ENCODE measurements around the gene METTL16. TPM values are rescaled to one million over a fixed set of nuclear protein-coding genes. Genes with fewer than 3 reads are reported as not detected.

Gene METTL16
- total RNA-seq, 1 experiment from 2014 or later = 37.6 TPM

DNA sequence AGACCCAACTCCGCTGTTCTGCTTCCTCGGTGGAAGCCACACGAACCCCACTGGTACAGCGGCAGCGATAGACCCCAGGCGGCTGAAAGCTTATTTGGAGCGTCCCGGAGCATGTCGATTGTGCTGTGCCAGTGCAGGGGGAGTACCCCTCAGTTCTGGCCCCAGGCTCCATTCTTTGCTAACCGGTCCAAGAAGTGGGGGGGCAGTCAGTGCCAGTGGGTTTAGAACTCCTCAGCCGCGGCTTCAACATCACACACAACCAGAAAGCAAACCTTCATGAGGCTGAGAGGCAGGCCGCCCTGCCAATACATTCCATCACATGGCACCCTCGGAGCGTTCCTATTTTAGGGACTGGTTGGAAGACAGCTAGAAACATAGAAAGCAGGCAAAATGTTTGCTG is 109.1 kb downstream of the METTL16 start:
- no TSS peak for BruUV-seq (replicated peaks)
- TF ChIP-seq SIN3A (IDR thresholded peaks at IDR 0.05; ENCODE audit: low read depth) (no peak), JUND (IDR thresholded peaks at IDR 0.05) (no peak)
- peaks cover 50 to 83% of the 10 kb centered on the region in 2 experiments for H3K4me1 ChIP-seq (ENCODE audit: control insufficient read depth in 1 of 2, insufficient read depth in 2 of 2, low read length in 2 of 2)

DNA sequence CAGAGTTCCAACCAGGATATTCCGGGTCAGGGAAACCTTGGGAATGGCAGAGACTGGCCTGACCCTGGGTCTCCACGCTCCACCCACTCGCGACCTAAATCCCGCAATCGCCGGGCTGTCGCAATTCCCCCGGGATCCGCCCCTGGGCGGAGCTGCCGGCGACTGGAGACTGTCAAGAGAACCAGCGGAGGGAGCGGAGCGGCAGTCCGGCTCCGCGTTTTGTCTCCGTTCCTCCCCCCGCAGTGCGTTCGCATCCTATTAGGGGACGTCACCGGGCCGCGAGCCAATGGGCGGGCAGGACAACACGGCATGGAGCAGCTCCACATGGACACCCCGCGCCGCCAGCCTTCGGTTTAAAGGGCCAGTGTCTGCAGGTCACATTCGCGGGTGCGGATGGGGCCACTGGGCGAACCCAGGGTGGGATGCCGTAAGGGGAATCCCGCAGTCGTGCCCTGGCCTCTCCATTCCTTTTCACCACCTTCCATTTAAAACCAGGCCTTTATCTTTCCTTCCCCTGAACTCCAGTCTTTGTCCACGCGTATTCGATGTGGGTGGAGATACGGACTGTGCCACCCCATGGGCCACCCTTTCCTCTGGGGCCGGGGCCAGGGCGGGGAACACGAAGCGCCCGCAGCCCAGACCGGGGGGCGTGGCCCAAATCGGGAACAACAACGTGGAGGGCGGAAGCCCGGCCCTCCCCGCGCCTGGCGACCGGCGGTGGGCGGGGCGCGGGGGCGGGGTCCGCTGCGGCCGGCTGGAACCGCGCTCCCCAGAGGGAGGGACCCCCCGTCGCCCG is 110.1 kb downstream of the METTL16 start:
- ChIA-PET CTCF (interaction anchor here (1.0 to 3.2 kb wide), 2 partner anchors 14 to 19 kb away, joined by 4 to 23 read pairs; no protein-coding TSS in a partner anchor), RAD21 (ENCODE audit: low non-redundant PET in 1 of 2, low total read pairs in 2 of 2, uncharacterized antibody in 2 of 2, unreplicated experiment in 2 of 2) (interaction anchor here (0.6 to 0.8 kb wide), 2 partner anchors 9 to 19 kb away, joined by 4 to 7 read pairs; no protein-coding TSS in a partner anchor), POLR2A (interaction anchor here (1.1 to 1.8 kb wide), 2 partner anchors 9 to 15 kb away, joined by 3 to 6 read pairs; no protein-coding TSS in a partner anchor)
- peak; percentile 56 for ATAC-seq
- peak; percentile 98 for DNase-seq (ENCODE audit: low read depth, low spot score)
- Histone ChIP-seq H4K20me1 (ENCODE audit: insufficient read depth) (no peaks in the 10 kb centered on the region), H3K27ac (ENCODE audit: low read depth, low read length) (peak overlapping the region; percentile 97), H3K27me3 (ENCODE audit: insufficient read depth, low read length) (no peaks in the 10 kb centered on the region), H3K4me1 (ENCODE audit: control insufficient read depth in 1 of 2, insufficient read depth in 2 of 2, low read length in 2 of 2) (peaks cover 49 to 83% of the 10 kb centered on the region in 2 experiments), H3K36me3 (ENCODE audit: control insufficient read depth in 1 of 2, insufficient read depth in 2 of 2, low read length in 2 of 2) (no peaks in the 10 kb centered on the region), H3K4me2 (ENCODE audit: low read length) (peak overlapping the region; percentile 93), H3K9ac (ENCODE audit: low read length) (peak overlapping the region; percentile 100), H3K4me3 (replicated peaks in 1 of 2; ENCODE audit: low read depth in 1 of 2, low read length in 2 of 2) (peak overlapping the region; percentile 48 to 96), H3K9me3 (ENCODE audit: control insufficient read depth in 1 of 2, insufficient read depth in 1 of 2, low read depth in 1 of 2, low read length in 2 of 2) (no peaks in the 10 kb centered on the region), H2AFZ (ENCODE audit: low read depth, low read length, poor library complexity, severe bottlenecking) (no peak overlapping the region), H3K79me2 (ENCODE audit: insufficient read depth, low read length) (peaks cover 25% of the 10 kb centered on the region), H3K9me2 (ENCODE audit: insufficient read depth) (no peaks in the 10 kb centered on the region)
- TF ChIP-seq TCF7L2 (IDR thresholded peaks at IDR 0.05; ENCODE audit: borderline replicate concordance, extremely low read depth, insufficient read depth, insufficient read length) = peak; percentile 80
- TF ChIP-seq EZH2 (IDR thresholded peaks at IDR 0.05) = no peak
- TF ChIP-seq POLR2AphosphoS5 (IDR thresholded peaks at IDR 0.05; ENCODE audit: low read depth, low read length) = peak; percentile 31
- BruUV-seq (replicated peaks) = no TSS peak
- intact Hi-C loops (cut with micrococcal nuclease) = loop anchor here (1.0 to 10.0 kb wide), 3 partner anchors 8 to 687 kb away; partner anchors contain the start of gene TLCD2

More for the DNA sequence above, 109.1 kb downstream of the METTL16 start:
- H3K36me3 ChIP-seq (ENCODE audit: control insufficient read depth in 1 of 2, insufficient read depth in 2 of 2, low read length in 2 of 2) = no peaks in the 10 kb centered on the region
- ATAC-seq (no peak), DNase-seq (ENCODE audit: low read depth, low spot score) (no peak)
- POLR2A ChIA-PET = no interaction called here
- peak overlapping the region; percentile 42 to 44; a peak in 3 of 4 replicates for H3K4me3 ChIP-seq (replicated peaks in 1 of 2; ENCODE audit: low read depth in 1 of 2, low read length in 2 of 2)
- H3K27ac ChIP-seq (ENCODE audit: low read depth, low read length) = peak overlapping the region; percentile 47
- no peaks in the 10 kb centered on the region for H3K27me3 ChIP-seq (ENCODE audit: insufficient read depth, low read length)
- no peaks in the 10 kb centered on the region for H4K20me1 ChIP-seq (ENCODE audit: insufficient read depth)
- intact Hi-C loops (cut with micrococcal nuclease) = loop anchor here (10.0 kb wide), 1 partner anchor 688 kb away; the partner anchor contains the start of gene TLCD2
- CTCF ChIA-PET = no interaction called here
- no peaks in the 10 kb centered on the region for H3K9me3 ChIP-seq (ENCODE audit: control insufficient read depth in 1 of 2, insufficient read depth in 1 of 2, low read depth in 1 of 2, low read length in 2 of 2)
- RAD21 ChIA-PET (ENCODE audit: low non-redundant PET in 1 of 2, low total read pairs in 2 of 2, uncharacterized antibody in 2 of 2, unreplicated experiment in 2 of 2) = no interaction called here
- peaks cover 18% of the 10 kb centered on the region for H3K79me2 ChIP-seq (ENCODE audit: insufficient read depth, low read length)
- H3K4me2 ChIP-seq (ENCODE audit: low read length) = peak overlapping the region; percentile 93
- H2AFZ ChIP-seq (ENCODE audit: low read depth, low read length, poor library complexity, severe bottlenecking) = no peak overlapping the region
- H3K9me2 ChIP-seq (ENCODE audit: insufficient read depth) = no peaks in the 10 kb centered on the region
- peak overlapping the region; percentile 56 for H3K9ac ChIP-seq (ENCODE audit: low read length)

Data from HCT116 (cell line).